HG02610 (cell line): ENCODE results near the gene STEAP2.

Experiments used
- ATAC-seq: cut with Tn5 transposase; IDR thresholded peaks from one replicate; pipeline ENCODE4 v1.9.1; 2021; ENCODE audit warnings: mild to moderate bottlenecking, moderate library complexity; ENCODE audit not compliant: unreplicated experiment

STEAP2 gene

DNA sequence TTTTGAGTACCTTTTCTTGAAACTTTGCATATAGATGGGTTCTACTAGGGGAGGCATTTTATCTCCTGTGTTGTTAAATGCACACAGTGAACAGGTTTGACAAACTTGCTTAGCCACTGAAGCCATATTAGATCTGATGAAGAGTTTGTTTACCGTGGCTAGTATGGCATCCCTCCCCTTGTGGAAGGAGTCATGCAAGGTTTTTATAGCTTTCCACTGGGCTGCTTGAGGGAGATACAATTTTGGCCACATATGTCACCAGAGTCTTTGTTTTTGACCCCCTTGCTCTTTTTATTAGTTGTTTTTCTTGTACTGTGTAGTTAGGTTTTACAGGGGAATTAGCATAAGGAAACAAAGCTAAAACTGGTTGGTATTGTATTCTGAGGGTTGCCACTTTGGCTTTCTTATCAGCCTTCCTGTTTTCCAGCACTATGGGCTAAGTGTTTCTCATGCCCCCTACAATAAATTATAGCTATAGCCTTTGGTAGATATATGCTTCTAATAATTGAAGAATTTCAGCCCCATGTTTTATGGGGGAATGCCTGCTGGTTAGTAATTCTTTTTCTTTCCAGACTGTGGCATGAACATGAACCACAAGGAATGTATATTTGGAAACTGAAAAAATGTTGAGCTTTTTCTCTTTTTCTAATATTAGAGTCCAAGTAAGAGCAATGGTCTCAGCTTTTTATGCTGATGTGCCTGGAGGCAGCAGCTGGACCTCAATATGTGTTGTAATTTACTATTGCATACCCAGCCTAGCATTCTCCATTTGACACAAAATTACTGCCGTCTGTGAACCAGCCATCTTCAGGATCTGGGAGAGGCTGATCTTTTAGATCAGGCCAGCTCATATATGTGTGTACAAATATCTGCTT lies 18.4 kb upstream of the STEAP2 start:
- no peak for ATAC-seq

DNA sequence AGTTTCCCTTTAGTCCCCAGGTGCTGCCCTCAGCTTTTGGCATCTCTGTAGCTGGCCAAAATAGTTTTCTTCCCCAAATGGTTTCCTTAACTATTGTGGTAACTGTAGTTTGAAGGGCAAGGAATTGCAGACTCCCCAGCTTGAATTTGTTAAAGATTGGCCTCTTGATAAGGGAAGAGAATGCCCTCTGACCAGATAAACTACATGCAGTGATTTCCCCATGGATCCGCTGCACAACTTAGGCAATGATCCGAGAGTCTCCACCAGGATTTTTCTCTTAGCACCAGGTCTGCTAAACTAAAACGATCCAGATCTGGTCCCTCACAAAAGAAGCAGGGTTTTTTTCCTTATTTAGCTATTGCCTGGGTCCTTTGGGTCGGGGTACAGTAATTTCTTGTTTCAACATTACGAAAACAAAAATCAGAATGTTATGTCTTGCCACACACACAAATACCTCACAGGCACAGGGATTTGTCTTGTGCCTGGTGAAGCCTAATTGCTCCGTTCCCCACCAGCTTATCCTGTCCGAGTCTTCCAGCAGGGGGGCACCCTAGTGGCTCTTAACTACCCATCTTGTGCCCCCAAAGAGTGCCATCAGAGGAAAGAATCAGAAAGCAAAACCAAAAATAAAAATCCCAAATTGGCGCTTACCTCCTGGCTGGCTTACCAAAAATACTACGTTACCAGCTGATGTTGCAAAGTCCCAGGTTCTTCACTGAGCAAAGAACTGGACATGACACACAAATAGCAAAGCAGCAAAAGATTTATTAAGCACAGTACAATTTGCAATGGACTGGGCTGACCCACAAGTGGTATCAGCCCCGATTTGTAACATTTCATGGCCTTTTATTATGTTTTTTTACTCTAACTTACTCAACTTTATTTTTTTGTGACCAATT lies 16.4 kb upstream of the STEAP2 start:
- ATAC-seq, result no peak

DNA sequence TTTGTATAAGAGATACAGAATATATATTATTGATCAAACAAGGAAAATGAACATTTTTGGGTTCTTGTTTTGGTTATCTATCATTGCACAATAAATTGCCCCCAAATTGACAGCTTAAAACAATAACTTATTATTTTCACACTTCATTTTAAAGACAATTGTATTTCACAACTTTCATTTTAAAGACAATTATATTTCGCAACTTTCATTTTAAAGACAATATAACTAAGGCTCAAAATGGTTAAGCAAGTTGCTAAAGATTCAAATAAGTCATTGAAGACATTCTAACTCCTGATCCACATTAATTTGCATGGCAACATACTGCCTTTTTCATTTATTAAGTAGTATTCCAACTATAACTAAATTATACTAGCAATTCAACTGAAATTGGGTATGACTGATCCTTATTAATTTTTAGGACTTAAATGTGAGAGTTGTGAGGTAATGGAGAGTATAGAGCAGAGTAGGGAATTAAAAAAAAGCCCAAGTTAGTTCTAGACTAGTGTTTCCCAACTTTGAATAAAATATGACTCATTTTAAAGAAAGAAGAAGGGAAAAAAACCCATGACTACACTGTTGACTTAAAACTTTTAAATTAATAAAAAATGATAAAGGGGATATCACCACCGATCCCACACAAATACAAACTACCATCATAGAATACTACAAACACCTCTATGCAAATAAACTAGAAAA lies 9.9 kb upstream of the STEAP2 start:
- no peak for ATAC-seq

DNA sequence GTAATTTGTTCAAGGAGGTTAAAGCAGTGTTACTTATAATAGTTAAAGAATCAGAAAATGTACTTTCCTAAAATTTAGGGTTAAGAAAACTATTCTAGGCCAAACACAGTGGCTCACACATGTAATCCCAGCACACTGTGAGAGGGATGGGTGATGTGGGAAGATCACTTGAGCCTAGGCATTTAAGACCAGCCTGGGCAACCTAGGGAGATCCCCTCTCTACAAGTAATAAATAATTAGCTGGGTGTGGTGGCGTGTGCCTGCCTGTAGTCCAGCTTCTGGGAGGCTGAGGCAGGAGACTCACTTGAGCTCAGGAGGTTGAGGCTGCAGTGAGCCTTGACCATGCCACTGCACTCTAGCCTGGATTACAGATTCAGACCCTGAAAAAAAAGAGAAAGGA lies 3.6 kb upstream of the STEAP2 start:
- ATAC-seq, result no peak

DNA sequence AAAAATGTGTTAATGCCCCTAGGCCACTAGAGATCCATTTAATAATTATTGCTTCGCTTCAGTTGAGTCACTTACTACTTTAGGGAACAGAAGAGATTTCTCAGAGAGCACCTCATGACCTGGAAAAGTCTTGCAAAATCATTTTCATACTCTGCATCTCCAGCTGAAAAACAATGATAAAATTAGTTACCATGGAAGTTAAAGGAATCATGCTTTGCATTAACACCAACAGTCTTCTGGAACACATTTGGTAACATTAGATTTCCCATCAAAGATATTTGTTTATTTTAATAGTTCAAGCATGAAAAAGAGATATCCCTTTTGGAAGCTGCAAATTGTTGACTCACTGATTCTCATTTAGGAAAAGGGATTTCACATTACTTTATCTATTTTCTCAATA lies 1.8 kb upstream of the STEAP2 start:
- ATAC-seq, result no peak

DNA sequence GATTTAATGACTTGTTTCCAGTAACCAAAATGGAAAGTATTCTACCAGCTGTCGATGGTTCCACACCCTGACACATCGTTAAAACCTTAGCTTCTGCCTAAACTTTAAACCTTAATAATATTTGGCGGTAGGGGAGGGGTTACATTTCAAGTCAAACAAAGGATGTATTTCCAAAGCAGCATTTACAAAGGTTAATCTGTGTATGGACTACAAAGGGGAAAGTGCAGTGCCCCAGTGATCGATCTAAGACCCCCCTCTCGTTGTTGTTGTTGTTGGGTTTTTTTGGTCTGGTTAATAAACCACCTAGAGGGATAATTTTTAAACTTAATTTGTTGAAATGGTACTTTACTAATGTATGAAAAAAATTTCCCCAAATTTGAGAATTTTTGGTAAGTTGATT lies 1.1 kb upstream of the STEAP2 start:
- ATAC-seq, result no peak

DNA sequence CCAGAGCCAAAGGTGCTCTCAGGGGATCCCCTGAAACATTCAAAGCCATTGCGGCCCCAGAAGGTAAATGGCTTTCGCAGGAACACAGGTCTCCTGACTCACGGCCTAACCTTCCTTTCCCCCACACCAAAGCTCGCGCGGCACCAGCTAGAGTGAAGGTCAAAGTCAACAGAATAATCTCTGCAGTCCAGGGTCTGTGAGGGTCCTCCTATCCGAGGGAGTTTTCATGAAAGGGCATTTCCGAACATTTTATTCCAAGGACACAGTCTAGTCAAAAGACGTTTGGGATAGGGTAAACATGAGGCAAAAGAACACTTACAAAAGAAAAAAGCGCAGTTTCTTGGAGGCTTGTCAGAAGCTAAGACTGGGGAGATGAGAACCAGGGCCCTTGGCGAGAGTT lies 559 bp upstream of the STEAP2 start:
- peak; percentile 13 for ATAC-seq

DNA sequence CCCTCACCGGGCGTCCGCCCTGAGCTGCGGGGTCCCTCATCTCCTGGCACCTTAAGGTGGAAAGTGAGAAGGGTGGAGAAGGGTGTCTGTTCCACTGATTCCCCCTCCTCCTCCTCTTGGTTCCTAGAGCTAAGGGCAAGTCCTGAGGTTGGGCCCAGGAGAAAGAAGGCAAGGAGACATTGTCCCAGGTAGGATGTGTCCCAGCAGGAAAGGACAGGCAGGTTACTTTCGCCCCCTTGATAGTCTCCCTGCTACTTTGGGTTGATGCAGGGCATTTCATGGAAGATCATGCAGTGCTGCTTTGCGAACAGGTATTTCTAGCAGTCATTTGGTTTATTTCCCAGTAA lies 582 bp downstream of the STEAP2 start:
- no peak for ATAC-seq

DNA sequence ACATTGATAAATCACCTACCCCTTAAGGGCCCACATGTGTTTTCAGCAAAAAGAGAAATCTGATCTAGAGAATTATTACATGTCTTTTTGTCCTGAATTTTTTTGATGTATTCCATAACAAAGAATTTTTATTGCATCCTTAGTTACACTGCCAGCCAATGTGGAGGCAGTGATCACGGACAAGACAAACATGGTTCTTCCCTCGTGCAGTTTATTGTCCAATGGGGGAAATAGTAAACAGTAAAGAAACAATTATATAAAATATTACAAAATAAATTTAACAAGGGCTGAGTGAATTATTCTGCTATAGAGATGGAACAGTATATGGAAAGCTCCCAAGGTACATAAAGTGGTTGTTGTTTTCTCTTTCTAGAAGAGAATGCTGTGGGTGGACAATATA lies 2.0 kb downstream of the STEAP2 start:
- ATAC-seq, result no peak

DNA sequence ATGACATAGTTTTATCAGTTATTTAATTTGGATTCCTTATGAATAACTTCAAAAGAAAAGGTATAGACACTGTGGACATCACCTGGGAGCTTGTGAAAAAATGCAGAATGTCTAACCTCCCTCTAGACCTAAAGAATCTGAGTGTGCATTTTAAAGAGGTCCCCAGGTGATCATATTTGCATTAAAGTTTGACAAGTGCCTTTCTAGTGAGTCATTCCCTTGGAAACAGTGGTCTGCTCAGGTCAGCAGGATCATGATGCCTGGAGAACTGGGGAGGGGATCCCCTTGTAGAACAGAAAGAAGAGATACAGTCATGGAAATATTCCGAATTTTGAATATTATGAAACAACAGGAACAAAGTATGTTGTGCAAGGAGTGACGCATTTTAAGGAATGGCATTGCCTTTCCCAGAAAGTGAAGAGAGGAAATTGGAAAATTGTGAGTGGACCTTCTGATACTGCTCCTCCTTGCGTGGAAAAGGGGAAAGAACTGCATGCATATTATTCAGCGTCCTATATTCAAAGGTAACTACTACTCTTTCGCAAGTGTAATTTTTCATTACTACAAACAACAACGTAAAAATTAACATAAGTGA lies 4.6 kb downstream of the STEAP2 start:
- ATAC-seq, result no peak

DNA sequence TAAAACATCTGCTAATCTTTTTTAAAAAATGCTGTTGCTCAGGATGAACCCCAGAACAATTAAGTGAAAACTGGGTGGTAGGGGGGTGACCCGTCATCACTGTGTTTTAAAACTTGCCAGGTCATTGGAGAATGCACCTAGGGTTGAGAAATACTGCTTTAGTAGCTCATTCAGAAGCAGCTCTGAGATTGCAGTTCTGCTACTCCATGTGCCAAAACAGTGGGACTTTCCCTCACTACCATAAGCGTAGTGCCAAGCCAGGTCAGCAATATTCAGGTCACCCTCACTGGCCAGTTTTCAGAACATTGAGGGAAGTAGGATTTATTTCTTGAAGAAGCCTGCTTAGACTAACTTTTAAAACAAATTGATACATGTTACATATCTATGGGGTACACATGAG lies 5.2 kb downstream of the STEAP2 start:
- no peak for ATAC-seq

DNA sequence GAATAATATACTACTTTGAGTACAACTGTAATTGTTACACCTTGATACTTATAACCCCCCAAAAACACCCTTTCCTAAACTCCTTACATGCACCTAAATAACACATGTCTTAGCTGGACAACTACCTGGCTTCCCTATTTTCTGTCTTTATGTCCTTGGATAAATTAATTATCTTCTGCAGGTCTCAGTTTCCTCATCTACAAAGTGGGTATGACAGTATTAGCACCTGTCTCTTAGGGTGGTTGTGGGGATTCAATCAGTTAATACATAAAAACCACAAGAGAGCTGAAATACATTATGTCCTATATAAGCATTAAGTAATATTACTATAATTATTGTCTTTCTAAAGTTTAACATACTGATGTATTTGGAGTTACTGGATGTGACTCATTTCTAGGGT lies 10.8 kb downstream of the STEAP2 start:
- ATAC-seq, result no peak

DNA sequence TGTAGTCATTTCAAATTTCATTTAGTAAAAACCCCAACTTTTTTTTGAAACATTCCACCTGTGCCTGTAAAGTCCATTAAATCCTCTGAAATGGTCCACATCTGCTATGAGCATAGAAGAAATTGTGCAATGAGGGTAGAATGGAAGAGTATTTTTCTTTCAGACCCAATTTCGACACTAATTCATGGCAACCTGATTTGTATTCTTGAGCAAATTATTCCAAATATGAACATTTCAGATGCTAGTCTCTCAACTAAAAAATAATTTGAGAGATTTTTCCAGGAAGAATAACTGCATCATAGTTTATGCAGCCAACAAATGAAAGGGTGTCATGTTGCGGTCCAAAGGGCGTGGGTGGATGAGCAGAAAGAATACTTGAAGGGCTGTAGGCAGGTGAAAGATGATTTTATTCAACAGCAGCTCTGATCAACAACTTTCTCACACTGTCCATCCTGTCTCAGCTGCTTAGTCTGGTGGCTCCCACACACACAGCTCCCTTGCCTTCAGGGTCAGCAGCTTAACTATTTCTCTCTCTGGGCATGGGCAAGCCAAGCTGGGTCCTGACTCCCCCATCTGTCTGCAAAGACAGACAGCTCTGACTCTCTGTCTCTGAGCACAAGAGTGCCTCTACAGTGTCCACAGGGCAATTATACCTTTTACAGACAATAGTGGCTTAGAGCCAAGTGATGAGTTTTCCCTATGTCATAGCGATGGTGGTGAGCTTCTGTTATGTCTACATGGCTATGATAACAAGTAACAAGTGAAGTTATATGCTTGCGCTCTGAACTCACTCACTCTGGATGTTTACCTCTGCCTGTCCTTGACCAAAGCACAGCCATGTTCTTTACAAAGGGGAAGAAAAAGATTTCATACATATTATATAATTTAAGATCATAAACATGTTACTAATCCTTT lies 11.5 kb downstream of the STEAP2 start:
- no peak for ATAC-seq

DNA sequence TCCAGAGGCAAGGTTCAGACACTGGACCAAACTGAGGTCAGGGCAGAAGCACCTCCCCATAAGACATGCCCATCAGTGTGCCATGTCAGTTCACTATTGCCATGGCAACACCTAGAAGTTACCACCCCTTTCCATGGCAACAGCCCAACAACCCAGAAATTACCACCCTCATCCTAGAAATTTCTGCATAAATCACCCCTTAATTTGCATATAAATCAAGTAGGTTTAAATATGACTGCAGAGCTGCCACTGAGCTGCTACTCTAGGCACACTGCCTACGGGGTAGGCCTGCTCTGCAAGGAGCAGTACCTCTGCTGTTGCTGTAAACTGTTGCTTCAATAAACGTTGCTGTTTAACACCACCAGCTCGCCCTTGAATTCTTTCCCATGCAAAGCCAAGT lies 12.7 kb downstream of the STEAP2 start:
- no peak for ATAC-seq

DNA sequence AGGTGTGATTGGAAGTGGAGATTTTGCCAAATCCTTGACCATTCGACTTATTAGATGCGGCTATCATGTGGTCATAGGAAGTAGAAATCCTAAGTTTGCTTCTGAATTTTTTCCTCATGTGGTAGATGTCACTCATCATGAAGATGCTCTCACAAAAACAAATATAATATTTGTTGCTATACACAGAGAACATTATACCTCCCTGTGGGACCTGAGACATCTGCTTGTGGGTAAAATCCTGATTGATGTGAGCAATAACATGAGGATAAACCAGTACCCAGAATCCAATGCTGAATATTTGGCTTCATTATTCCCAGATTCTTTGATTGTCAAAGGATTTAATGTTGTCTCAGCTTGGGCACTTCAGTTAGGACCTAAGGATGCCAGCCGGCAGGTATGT lies 13.6 kb downstream of the STEAP2 start:
- ATAC-seq, result no peak

DNA sequence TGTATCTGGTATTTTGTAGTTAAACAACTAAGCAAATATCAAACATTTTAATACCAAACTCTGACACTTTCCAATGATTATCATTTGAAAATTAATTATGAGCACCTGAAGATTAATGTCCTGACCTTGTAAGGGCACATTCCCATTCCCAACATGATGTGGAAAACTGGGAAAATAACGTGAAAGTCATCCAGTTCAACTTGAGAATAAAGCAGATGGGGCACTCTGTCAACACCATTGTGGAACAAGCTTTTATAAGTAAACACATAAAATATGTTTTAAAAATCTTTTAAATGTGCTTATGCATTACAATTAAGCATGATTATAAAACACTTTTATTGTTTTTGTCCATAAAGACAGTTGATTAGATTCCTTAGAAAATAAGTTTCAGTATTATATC lies 14.1 kb downstream of the STEAP2 start:
- ATAC-seq, result no peak

DNA sequence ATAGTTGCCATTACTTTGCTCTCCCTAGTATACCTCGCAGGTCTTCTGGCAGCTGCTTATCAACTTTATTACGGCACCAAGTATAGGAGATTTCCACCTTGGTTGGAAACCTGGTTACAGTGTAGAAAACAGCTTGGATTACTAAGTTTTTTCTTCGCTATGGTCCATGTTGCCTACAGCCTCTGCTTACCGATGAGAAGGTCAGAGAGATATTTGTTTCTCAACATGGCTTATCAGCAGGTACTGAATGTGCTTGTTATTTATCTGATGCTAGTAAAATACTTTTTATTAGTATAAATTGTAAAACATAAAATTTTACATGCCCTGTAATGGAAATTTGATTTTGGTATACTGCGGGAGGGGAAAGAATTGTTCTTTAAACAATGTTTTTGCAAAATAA lies 15.7 kb downstream of the STEAP2 start:
- ATAC-seq, result no peak

DNA sequence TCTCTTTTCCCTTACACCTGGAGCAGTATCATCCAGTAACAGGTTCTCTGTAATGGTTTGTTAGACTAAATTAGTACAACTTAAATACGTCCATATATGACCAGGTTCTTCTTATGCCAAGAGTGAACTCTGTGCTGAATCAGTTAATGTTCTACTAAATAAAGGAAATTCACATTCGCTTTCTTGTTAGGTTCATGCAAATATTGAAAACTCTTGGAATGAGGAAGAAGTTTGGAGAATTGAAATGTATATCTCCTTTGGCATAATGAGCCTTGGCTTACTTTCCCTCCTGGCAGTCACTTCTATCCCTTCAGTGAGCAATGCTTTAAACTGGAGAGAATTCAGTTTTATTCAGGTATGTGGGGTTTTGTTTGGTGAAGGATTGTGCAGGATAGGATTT lies 18.1 kb downstream of the STEAP2 start:
- no peak for ATAC-seq

DNA sequence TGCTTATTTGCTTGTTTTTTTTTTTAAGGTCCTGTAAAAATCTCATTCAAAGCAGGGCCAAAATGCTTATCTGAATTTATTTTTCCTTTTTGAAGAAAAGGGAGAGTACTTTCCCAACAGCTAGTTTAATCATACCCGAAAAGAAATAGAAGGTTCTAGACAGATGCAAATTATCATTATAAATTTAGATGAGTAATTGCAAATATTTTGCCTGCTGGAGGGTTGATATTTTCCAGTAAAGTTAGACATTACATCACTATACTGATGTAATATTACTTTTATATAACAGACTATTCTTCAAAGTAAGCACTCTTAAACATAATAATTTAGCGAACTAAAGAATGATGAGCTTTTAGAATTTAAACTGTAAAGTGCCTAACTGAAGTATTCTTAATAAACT lies 19.3 kb downstream of the STEAP2 start:
- no peak for ATAC-seq

DNA sequence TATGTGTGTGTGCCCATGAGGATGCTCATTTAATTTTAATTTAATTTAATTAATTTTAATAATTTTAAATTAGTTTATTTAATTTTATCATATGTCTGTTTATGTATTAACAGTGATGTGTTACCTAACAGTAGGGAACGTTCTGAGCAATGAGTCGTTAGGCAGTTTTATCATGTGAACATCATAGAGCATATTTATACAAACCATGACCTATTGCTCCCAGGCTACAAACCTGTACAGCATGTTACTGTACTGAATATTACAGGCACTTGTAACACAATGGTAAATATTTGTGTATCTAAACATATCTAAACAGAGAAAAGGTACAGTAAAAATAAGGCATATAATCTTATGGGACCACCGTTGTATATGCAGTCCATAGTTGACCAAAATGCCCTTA lies 19.8 kb downstream of the STEAP2 start:
- ATAC-seq, result no peak
